SK-N-SH (cell line): ENCODE results near the gene APOL2.

Experiments
- CTCF ChIP-seq: fragments of 200-600 bp; sonication (generic); IDR thresholded peaks from 2 replicates; pipeline ENCODE4 v1.6.1; 2017; ENCODE audit warnings: antibody characterized with exemption, mild to moderate bottlenecking, moderate library complexity
- EP300 ChIP-seq, 2 experiments: IDR thresholded peaks; 2 replicates each; pipeline versions ENCODE4 v1.4.0 to v1.6.1; 2012; ENCODE audit warnings: borderline replicate concordance in 1 of 2, low read depth in 1 of 2, low read length in 1 of 2
- FOSL2 ChIP-seq: IDR thresholded peaks from 2 replicates; pipeline ENCODE4 v1.4.0; 2012; ENCODE audit warnings: low read depth, mild to moderate bottlenecking, moderate library complexity, borderline replicate concordance
- FOXM1 ChIP-seq: IDR thresholded peaks from 2 replicates; pipeline ENCODE4 v1.4.0; 2012; ENCODE audit warnings: low read depth, mild to moderate bottlenecking
- JUND ChIP-seq: IDR thresholded peaks from 2 replicates; pipeline ENCODE4 v1.4.0; 2012
- RAD21 ChIP-seq: IDR thresholded peaks from 2 replicates; pipeline ENCODE4 v1.6.1; 2012; ENCODE audit warnings: mild to moderate bottlenecking, low read length
- REST ChIP-seq: IDR thresholded peaks from 2 replicates; pipeline ENCODE4 v1.6.1; 2012; ENCODE audit warnings: mild to moderate bottlenecking, low read depth, low read length, moderate library complexity
- TEAD4 ChIP-seq: IDR thresholded peaks from 2 replicates; pipeline ENCODE4 v1.4.0; 2012; ENCODE audit warnings: mild to moderate bottlenecking, borderline replicate concordance; ENCODE audit not compliant: insufficient read depth
- USF1 ChIP-seq: IDR thresholded peaks from 2 replicates; pipeline ENCODE4 v1.4.0; 2012; ENCODE audit warnings: low read depth, borderline replicate concordance

- no peak for TF ChIP-seq CTCF
- TF ChIP-seq FOXM1 = no peak
- no peak for TF ChIP-seq RAD21
- TF ChIP-seq TEAD4 = no peak
- no peak for TF ChIP-seq USF1
- TF ChIP-seq FOSL2 = no peak
- no peak for TF ChIP-seq REST
- no peak for TF ChIP-seq JUND
- no peak for TF ChIP-seq EP300 (IDR thresholded peaks at IDR 0.05; ENCODE audit: borderline replicate concordance in 1 of 2, low read depth in 1 of 2, low read length in 1 of 2)
Observed at GRCh38 chr22:36196254-36197064, 42.9 kb downstream of the APOL2 start.
